NOMO-1 (cell line): ENCODE data around the gene CDK3.
A peak's percentile ranks its signal among the peaks of the same experiment; 100 is the strongest.
"Not testable (repeated sequence)": the region's sequence is repeated elsewhere in the genome, so short reads cannot be mapped to it uniquely, and the experiment has no call there.

Experiments
- DNase-seq, 2 experiments: peaks; one replicate each; lab custom pipeline; 2025; ENCODE audit not compliant: unreplicated experiment in 2 of 2; lab: John Stamatoyannopoulos, UW

CDK3 gene

GRCh38 chr17:76036497-76037261 is 36.0 kb downstream of the CDK3 start:
- no peak for DNase-seq

GRCh38 chr17:76038050-76038449 is 37.4 kb downstream of the CDK3 start:
- no peak for DNase-seq

GRCh38 chr17:76039121-76039520 is 38.5 kb downstream of the CDK3 start:
- DNase-seq: no peak

- DNase-seq: no peak
Measured at GRCh38 chr17:76040376-76040775, 39.7 kb downstream of the CDK3 start.

- DNase-seq: not testable (repeated sequence)
Measured at GRCh38 chr17:76042868-76043267, 42.2 kb downstream of the CDK3 start.

- not testable (repeated sequence) for DNase-seq
Measured at GRCh38 chr17:76044475-76045007, 43.9 kb downstream of the CDK3 start.

- no peak for DNase-seq
Measured at GRCh38 chr17:76046064-76046463, 45.4 kb downstream of the CDK3 start.

- DNase-seq: peak; percentile 31 to 34
Measured at GRCh38 chr17:76048025-76048605, 47.5 kb downstream of the CDK3 start.

GRCh38 chr17:76048711-76049110 is 48.1 kb downstream of the CDK3 start:
- no peak for DNase-seq

- DNase-seq: no peak
Measured at GRCh38 chr17:76049239-76049638, 48.6 kb downstream of the CDK3 start.

- peak; percentile 32 to 39 for DNase-seq
Measured at GRCh38 chr17:76049836-76050537, 49.3 kb downstream of the CDK3 start.

GRCh38 chr17:76050538-76051467 is 50.1 kb downstream of the CDK3 start:
- DNase-seq: no peak

GRCh38 chr17:76051561-76051960 is 50.9 kb downstream of the CDK3 start:
- no peak for DNase-seq

GRCh38 chr17:76053246-76054111 is 52.8 kb downstream of the CDK3 start:
- no peak for DNase-seq

GRCh38 chr17:76054112-76054476 is 53.4 kb downstream of the CDK3 start:
- no peak for DNase-seq
